ENCODE measurements around the gene CHD3.

DNA sequence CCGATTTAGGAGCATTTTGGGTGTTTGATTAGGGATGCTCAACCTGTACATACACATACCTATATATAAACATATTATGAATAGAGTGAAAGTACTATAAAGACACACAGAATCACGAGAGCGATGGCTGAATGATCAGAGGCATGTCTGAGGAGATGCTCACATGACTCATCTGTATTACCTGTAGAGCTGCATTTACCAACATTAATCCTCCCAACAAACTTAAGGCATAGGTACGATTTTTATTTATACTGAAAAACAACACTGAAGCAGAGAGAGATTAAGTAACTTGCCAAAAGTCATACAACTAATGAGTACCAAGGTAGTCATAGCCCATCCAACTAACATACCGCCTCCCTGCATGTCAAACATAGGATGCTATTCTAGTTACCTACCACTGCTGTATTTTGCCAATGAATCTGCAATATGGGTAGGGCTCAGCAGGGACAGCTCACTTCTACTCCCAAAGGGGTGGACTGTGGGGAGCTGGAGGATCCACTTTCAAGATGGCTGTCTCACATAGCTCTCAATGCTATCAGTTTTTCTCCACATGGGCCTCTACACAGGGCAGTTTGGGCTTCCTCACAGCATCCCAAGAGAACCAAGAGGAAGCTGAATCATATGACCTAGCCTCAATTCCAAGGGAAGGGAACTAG lies 23.5 kb upstream of the CHD3 start:
- TF ChIP-seq CTCF (IDR thresholded peaks at IDR 0.05; ENCODE audit: insufficient read depth, low read length) = no peak
- no peak for TF ChIP-seq GABPA (IDR thresholded peaks at IDR 0.05; ENCODE audit: low read depth)
- TF ChIP-seq REST (IDR thresholded peaks at IDR 0.05; ENCODE audit: insufficient replicate concordance, low read depth) = no peak
- no peak for TF ChIP-seq POLR2AphosphoS5 (IDR thresholded peaks at IDR 0.05; ENCODE audit: low read depth)

All from HL-60 (cell line).